Measurements from ENCODE around the gene ALKAL2. TPM values are rescaled to one million over a fixed set of nuclear protein-coding genes. Genes with fewer than 3 reads are reported as not detected.

ALKAL2 gene
- total and polyA plus RNA-seq, 2 of the 13 experiments (the other 11 are each of a cell fraction or from before 2014, with no cell fraction given), result 0.22 to 1.7 TPM

GRCh38 chr2:264493-265468, 23.1 kb downstream of the ALKAL2 start, which contains the start of gene ACP1 (continued):
- TF ChIP-seq, protein P1, sequence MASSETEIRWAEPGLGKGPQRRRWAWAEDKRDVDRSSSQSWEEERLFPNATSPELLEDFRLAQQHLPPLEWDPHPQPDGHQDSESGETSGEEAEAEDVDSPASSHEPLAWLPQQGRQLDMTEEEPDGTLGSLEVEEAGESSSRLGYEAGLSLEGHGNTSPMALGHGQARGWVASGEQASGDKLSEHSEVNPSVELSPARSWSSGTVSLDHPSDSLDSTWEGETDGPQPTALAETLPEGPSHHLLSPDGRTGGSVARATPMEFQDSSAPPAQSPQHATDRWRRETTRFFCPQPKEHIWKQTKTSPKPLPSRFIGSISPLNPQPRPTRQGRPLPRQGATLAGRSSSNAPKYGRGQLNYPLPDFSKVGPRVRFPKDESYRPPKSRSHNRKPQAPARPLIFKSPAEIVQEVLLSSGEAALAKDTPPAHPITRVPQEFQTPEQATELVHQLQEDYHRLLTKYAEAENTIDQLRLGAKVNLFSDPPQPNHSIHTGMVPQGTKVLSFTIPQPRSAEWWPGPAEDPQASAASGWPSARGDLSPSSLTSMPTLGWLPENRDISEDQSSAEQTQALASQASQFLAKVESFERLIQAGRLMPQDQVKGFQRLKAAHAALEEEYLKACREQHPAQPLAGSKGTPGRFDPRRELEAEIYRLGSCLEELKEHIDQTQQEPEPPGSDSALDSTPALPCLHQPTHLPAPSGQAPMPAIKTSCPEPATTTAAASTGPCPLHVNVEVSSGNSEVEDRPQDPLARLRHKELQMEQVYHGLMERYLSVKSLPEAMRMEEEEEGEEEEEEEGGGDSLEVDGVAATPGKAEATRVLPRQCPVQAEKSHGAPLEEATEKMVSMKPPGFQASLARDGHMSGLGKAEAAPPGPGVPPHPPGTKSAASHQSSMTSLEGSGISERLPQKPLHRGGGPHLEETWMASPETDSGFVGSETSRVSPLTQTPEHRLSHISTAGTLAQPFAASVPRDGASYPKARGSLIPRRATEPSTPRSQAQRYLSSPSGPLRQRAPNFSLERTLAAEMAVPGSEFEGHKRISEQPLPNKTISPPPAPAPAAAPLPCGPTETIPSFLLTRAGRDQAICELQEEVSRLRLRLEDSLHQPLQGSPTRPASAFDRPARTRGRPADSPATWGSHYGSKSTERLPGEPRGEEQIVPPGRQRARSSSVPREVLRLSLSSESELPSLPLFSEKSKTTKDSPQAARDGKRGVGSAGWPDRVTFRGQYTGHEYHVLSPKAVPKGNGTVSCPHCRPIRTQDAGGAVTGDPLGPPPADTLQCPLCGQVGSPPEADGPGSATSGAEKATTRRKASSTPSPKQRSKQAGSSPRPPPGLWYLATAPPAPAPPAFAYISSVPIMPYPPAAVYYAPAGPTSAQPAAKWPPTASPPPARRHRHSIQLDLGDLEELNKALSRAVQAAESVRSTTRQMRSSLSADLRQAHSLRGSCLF (CRISPR knock-in tag; IDR thresholded peaks at IDR 0.05; ENCODE audit: borderline replicate concordance), result no peak
- TF ChIP-seq, protein P2, sequence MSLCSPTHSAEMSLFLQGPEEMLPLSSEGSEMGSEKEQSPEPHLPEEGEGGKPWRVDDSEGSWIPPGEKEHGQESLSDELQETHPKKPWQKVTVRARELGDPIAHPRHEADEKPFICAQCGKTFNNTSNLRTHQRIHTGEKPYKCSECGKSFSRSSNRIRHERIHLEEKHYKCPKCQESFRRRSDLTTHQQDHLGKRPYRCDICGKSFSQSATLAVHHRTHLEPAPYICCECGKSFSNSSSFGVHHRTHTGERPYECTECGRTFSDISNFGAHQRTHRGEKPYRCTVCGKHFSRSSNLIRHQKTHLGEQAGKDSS (CRISPR knock-in tag; IDR thresholded peaks at IDR 0.05; ENCODE audit: borderline replicate concordance, low read depth), result 0 out of 2 replicates have a peak, but pooled peaks have one; percentile 23
- TF ChIP-seq, protein P3, sequence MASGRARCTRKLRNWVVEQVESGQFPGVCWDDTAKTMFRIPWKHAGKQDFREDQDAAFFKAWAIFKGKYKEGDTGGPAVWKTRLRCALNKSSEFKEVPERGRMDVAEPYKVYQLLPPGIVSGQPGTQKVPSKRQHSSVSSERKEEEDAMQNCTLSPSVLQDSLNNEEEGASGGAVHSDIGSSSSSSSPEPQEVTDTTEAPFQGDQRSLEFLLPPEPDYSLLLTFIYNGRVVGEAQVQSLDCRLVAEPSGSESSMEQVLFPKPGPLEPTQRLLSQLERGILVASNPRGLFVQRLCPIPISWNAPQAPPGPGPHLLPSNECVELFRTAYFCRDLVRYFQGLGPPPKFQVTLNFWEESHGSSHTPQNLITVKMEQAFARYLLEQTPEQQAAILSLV (CRISPR knock-in tag; IDR thresholded peaks at IDR 0.05; ENCODE audit: borderline replicate concordance), result peak; percentile 73; the same call in 1 of the 2 replicates
- TF ChIP-seq THAP11 (CRISPR knock-in tag; IDR thresholded peaks at IDR 0.05) (peak; percentile 89), ZSCAN22 (CRISPR knock-in tag; IDR thresholded peaks at IDR 0.05) (no peak), ARHGAP35 (CRISPR knock-in tag; IDR thresholded peaks at IDR 0.05; ENCODE audit: borderline replicate concordance) (peak; percentile 89; the same call in 1 of the 2 replicates), ZNF546 (CRISPR knock-in tag; conservative IDR thresholded peaks at IDR 0.05) (no peak), NR0B2 (CRISPR knock-in tag; IDR thresholded peaks at IDR 0.05) (peak; percentile 91), PAX8 (CRISPR knock-in tag; IDR thresholded peaks at IDR 0.05; ENCODE audit: borderline replicate concordance) (0 out of 2 replicates have a peak, but pooled peaks have one; percentile 28), ZNF205 (CRISPR knock-in tag; IDR thresholded peaks at IDR 0.05) (peak; percentile 55; the same call in 1 of the 2 replicates), KAT7 (CRISPR knock-in tag; IDR thresholded peaks at IDR 0.05; ENCODE audit: borderline replicate concordance) (peak; percentile 82; the same call in 1 of the 2 replicates), TOPORS (CRISPR knock-in tag; IDR thresholded peaks at IDR 0.05) (peak; percentile 70), RERE (CRISPR knock-in tag; IDR thresholded peaks at IDR 0.05; ENCODE audit: low read depth) (0 out of 2 replicates have a peak, but pooled peaks have one; percentile 36), TEAD3 (CRISPR knock-in tag; optimal IDR thresholded peaks at IDR 0.05; ENCODE audit: borderline replicate concordance) (peak; percentile 41)

All from HepG2 (cell line).